H9 (cell line): ENCODE data around the gene GEMIN4. TPM values are rescaled to one million over a fixed set of nuclear protein-coding genes. Genes with fewer than 3 reads are reported as not detected.

Experiments used
- DNase-seq: peaks from one replicate; pipeline ENCODE4 v3.0.0-alpha.2; 2017
- H2AFZ ChIP-seq: one replicate; pipeline ENCODE4 v1.6.1; 2013; ENCODE audit warnings: mild to moderate bottlenecking, low read length, control low read depth, moderate library complexity
- H2AK5ac ChIP-seq: 2 replicates; pipeline ENCODE4 v1.6.1; 2013; ENCODE audit warnings: low read length, control low read depth, mixed read lengths; ENCODE audit not compliant: insufficient read length
- H2BK120ac ChIP-seq: one replicate; pipeline ENCODE4 v1.6.1; 2013; ENCODE audit warnings: low read depth, mild to moderate bottlenecking, low read length, control low read depth, inconsistent platforms; ENCODE audit not compliant: poor library complexity, severe bottlenecking
- H2BK12ac ChIP-seq: 2 replicates; pipeline ENCODE4 v1.6.1; 2013; ENCODE audit warnings: low read length, control low read depth, mixed read lengths, low read depth; ENCODE audit not compliant: insufficient read length
- H2BK15ac ChIP-seq: 2 replicates; pipeline ENCODE4 v1.6.1; 2013; ENCODE audit warnings: low read depth, low read length, control low read depth
- H2BK20ac ChIP-seq: one replicate; pipeline ENCODE4 v1.6.1; 2013; ENCODE audit warnings: low read depth, mild to moderate bottlenecking, low read length, control low read depth, inconsistent platforms; ENCODE audit not compliant: poor library complexity, severe bottlenecking
- H2BK5ac ChIP-seq: 2 replicates; pipeline ENCODE4 v1.6.1; 2013; ENCODE audit warnings: low read length, control low read depth, mixed read lengths; ENCODE audit not compliant: insufficient read length
- H3K14ac ChIP-seq: 2 replicates; pipeline ENCODE4 v1.6.1; 2013; ENCODE audit warnings: low read length, control low read depth; ENCODE audit not compliant: insufficient read depth
- H3K18ac ChIP-seq: 2 replicates; pipeline ENCODE4 v1.6.1; 2013; ENCODE audit warnings: low read depth, mild to moderate bottlenecking, mixed read lengths, low read length, control low read depth; ENCODE audit not compliant: insufficient read length
- H3K23ac ChIP-seq: 2 replicates; pipeline ENCODE4 v1.6.1; 2013; ENCODE audit warnings: low read length, control low read depth, mixed read lengths, low read depth; ENCODE audit not compliant: insufficient read length
- H3K23me2 ChIP-seq: 2 replicates; pipeline ENCODE4 v1.6.1; 2013; ENCODE audit warnings: low read depth, mild to moderate bottlenecking, mixed read lengths, low read length, control low read depth; ENCODE audit not compliant: insufficient read length, poor library complexity, severe bottlenecking
- H3K27ac ChIP-seq: 2 replicates; pipeline ENCODE4 v1.5.1; 2013; ENCODE audit warnings: low read length, control low read depth, mixed read lengths, low read depth; ENCODE audit not compliant: insufficient read length
- H3K27me3 ChIP-seq: 2 replicates; pipeline ENCODE4 v1.6.1; 2013; ENCODE audit warnings: low read length, control low read depth, inconsistent platforms; ENCODE audit not compliant: insufficient read depth
- H3K4ac ChIP-seq: 2 replicates; pipeline ENCODE4 v1.6.1; 2013; ENCODE audit warnings: low read depth, mild to moderate bottlenecking, control low read depth, inconsistent platforms, low read length, moderate library complexity
- H3K4me1 ChIP-seq: 2 replicates; pipeline ENCODE4 v1.6.1; 2013; ENCODE audit warnings: low read length, control low read depth, inconsistent platforms; ENCODE audit not compliant: insufficient read depth
- H3K4me2 ChIP-seq: 2 replicates; pipeline ENCODE4 v1.6.1; 2013; ENCODE audit warnings: low read length, control low read depth, mixed read lengths; ENCODE audit not compliant: insufficient read length, insufficient read depth
- H3K56ac ChIP-seq: 2 replicates; pipeline ENCODE4 v1.6.1; 2013; ENCODE audit warnings: low read depth, mild to moderate bottlenecking, mixed read lengths, low read length, control low read depth; ENCODE audit not compliant: insufficient read length
- H3K79me1 ChIP-seq: 2 replicates; pipeline ENCODE4 v1.6.1; 2013; ENCODE audit warnings: low read depth, mild to moderate bottlenecking, moderate library complexity, low read length, control low read depth, inconsistent platforms; ENCODE audit not compliant: insufficient read depth, poor library complexity, severe bottlenecking
- H3K79me2 ChIP-seq: 2 replicates; pipeline ENCODE4 v1.6.1; 2013; ENCODE audit warnings: low read length, control low read depth, inconsistent platforms; ENCODE audit not compliant: insufficient read depth
- H3K9ac ChIP-seq: 2 replicates; pipeline ENCODE4 v1.6.1; 2013; ENCODE audit warnings: low read length, control low read depth, mixed read lengths; ENCODE audit not compliant: insufficient read length; ENCODE audit errors: extremely low read depth
- H3K9me3 ChIP-seq: one replicate; pipeline ENCODE4 v1.6.1; 2013; ENCODE audit warnings: low read depth, low read length, inconsistent platforms; ENCODE audit not compliant: control insufficient read depth
- H3T11ph ChIP-seq: one replicate; pipeline ENCODE4 v1.6.1; 2013; ENCODE audit warnings: mild to moderate bottlenecking, low read length, control low read depth, inconsistent platforms
- H4K20me1 ChIP-seq: one replicate; pipeline ENCODE4 v1.6.1; 2013; ENCODE audit not compliant: control insufficient read depth, insufficient read length, insufficient read depth
- H4K5ac ChIP-seq: 2 replicates; pipeline ENCODE4 v1.6.1; 2013; ENCODE audit warnings: low read depth, mild to moderate bottlenecking, mixed read lengths, low read length, control low read depth; ENCODE audit not compliant: insufficient read length
- H4K8ac ChIP-seq: replicated peaks from 2 replicates; pipeline ENCODE4 v1.6.1; 2013; ENCODE audit warnings: low read length, control low read depth, mixed read lengths, low read depth; ENCODE audit not compliant: insufficient read length
- H4K91ac ChIP-seq: 2 replicates; pipeline ENCODE4 v1.6.1; 2013; ENCODE audit warnings: low read depth, mild to moderate bottlenecking, moderate library complexity, mixed read lengths, low read length, control low read depth; ENCODE audit not compliant: insufficient read length
- H3K27ac Mint-ChIP-seq, 3 experiments: 2 replicates in 2 of 3; 3 replicates in 1 of 3; pipeline ENCODE4 v1.8.0; 2020 to 2021; ENCODE audit warnings: mixed read lengths in 3 of 3, mild to moderate bottlenecking in 1 of 3, moderate library complexity in 1 of 3
- H3K27me3 Mint-ChIP-seq: 2 replicates; pipeline ENCODE4 v1.8.0; 2021; ENCODE audit warnings: low read depth, mild to moderate bottlenecking, moderate library complexity, mixed read lengths
- H3K36me3 Mint-ChIP-seq, 3 experiments: 2 replicates in 2 of 3; 3 replicates in 1 of 3; pipeline ENCODE4 v1.8.0; 2020 to 2021; ENCODE audit warnings: low read depth in 3 of 3, mixed read lengths in 3 of 3; ENCODE audit not compliant: insufficient read depth in 1 of 3
- H3K4me1 Mint-ChIP-seq, 2 experiments: 2 replicates each; pipeline ENCODE4 v1.8.0; 2020; ENCODE audit warnings: mixed read lengths in 2 of 2
- H3K4me3 Mint-ChIP-seq, 2 experiments: 2 replicates in 1 of 2; 3 replicates in 1 of 2; pipeline ENCODE4 v1.8.0; 2020 to 2021; ENCODE audit warnings: mild to moderate bottlenecking in 2 of 2, mixed read lengths in 2 of 2, moderate library complexity in 1 of 2
- H3K9me3 Mint-ChIP-seq, 2 experiments: 2 replicates in 1 of 2; 3 replicates in 1 of 2; pipeline ENCODE4 v1.8.0; 2020; ENCODE audit warnings: mild to moderate bottlenecking in 2 of 2, mixed read lengths in 2 of 2, moderate library complexity in 1 of 2
- CTCF ChIP-seq: fragments of 200-600 bp; sonication (generic); conservative IDR thresholded peaks from 3 replicates; pipeline ENCODE4 v1.8.0; 2021; ENCODE audit warnings: antibody characterized with exemption, mild to moderate bottlenecking
- WGBS: extraction: QIAGEN DNeasy Blood & Tissue Kit; methylation state at CpG from one replicate; pipeline ENCODE4 v1.1.7; 2013; ENCODE audit warnings: missing lambda C conversion rate, low lambda C conversion rate, mixed read lengths; ENCODE audit not compliant: insufficient read length; ENCODE audit errors: extremely low coverage; 5-methylcytosine and 5-hydroxymethylcytosine counted together
- total RNA-seq: library from RNA; stranded (reverse); gene quantifications from 2 replicates; pipeline ENCODE4 v1.2.1, GENCODE V29; 2021

GEMIN4 gene
- total RNA-seq, 1 experiment from 2014 or later = 56.8 TPM

DNA sequence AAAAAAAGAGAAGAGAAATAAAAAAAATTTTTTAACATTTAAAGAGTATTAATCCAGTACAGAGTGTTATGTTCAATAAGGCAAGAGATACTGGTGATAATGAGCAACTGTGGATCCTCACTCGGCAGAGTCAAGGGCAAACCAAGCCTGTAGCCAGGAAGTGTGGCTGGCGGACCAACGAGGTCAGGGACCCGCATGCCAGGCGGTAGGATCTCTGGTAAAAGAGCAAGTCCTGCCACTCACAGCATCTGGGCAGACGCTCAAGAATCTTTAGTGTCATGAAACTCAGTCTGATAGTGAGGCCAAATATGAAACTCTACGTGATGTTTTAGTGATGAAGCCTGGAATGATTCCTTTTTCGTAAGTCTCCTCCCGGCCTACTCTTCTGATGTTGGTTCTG is 8.3 kb upstream of the GEMIN4 start:
- Mint-ChIP-seq H3K9me3 (peaks cover 0 to 4% of the 10 kb centered on the region in 2 experiments; a peak in 1 of 5 replicates), H3K36me3 (peaks cover 25 to 78% (median 72%) of the 10 kb centered on the region in 3 experiments), H3K27me3 (no peaks in the 10 kb centered on the region), H3K4me3 (no peak overlapping the region), H3K27ac (no peak overlapping the region; a peak in 1 of 7 replicates), H3K4me1 (peaks cover 9 to 10% of the 10 kb centered on the region in 2 experiments)
- H2AFZ ChIP-seq = no peak overlapping the region
- H4K5ac ChIP-seq = no peak overlapping the region
- H4K91ac ChIP-seq = no peak overlapping the region
- no peaks in the 10 kb centered on the region for H3K23me2 ChIP-seq
- H4K20me1 ChIP-seq = no peaks in the 10 kb centered on the region
- H3K9me3 ChIP-seq = no peaks in the 10 kb centered on the region
- H4K8ac ChIP-seq = no peak overlapping the region
- H3K27me3 ChIP-seq = no peaks in the 10 kb centered on the region
- no peak overlapping the region for H2AK5ac ChIP-seq
- H3K9ac ChIP-seq = no peak overlapping the region
- H2BK20ac ChIP-seq = no peak overlapping the region
- H3K79me1 ChIP-seq = no peaks in the 10 kb centered on the region
- TF ChIP-seq CTCF = no peak
- H3K18ac ChIP-seq = no peak overlapping the region
- no peak overlapping the region for H3K23ac ChIP-seq
- no peaks in the 10 kb centered on the region for H3K79me2 ChIP-seq
- H3K56ac ChIP-seq = no peak overlapping the region
- no peak overlapping the region for H2BK5ac ChIP-seq
- no peak for DNase-seq
- H3K4ac ChIP-seq = no peak overlapping the region
- H3K4me2 ChIP-seq = no peak overlapping the region
- WGBS = no CpG with 5 or more reads among the region's 9 CpGs
- no peak overlapping the region for H3K27ac ChIP-seq
- no peak overlapping the region for H2BK15ac ChIP-seq
- H2BK12ac ChIP-seq = no peak overlapping the region
- H3K4me1 ChIP-seq = no peaks in the 10 kb centered on the region
- no peak overlapping the region for H3K14ac ChIP-seq
- H3T11ph ChIP-seq = no peak overlapping the region
- no peak overlapping the region for H2BK120ac ChIP-seq
